ENCODE measurements around the gene COMMD4. TPM values are rescaled to one million over a fixed set of nuclear protein-coding genes. Genes with fewer than 3 reads are reported as not detected.
A peak's percentile ranks its signal among the peaks of the same experiment; 100 is the strongest.

The COMMD4 gene
- total RNA-seq, 2 experiments from 2014 or later: 10.8 to 12.1 TPM

DNA sequence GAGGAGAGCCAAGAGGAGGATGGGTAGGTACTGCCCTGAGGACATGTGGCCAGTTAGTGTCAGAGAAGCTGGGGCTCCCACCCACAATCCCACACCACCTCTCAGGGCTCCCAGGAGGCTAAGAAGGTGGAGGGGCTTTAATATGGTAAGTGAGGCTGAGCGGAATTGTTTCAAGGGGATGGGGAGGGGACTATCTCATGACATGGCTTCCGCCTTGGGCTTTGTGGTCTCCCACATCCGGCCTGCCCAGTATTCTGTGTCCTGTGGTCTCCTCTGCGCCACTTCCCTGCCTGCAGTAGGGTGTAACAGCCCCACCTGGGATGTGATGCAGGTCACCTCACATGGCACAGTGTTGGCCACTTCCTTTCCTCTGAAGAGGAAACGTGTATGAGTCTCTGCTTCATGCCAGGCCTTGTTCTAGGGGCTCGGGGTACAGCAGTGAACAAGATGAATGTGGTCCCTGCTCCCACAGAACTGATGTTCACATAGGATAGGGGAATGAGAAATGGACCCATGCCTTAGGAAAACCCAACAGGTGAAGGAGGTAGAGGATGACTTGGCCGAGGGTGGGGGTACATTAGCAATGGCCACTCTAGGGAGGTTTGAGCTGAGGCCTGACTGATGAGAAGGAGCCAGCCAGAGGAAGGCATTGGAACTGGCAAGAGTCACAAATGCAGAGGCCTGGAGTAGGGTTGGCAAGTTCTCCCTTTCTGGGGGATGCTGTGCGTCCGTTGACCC, 14.2 kb downstream of the COMMD4 start:
- Mint-ChIP-seq H3K27ac (peak overlapping the region; percentile 93), H3K4me3 (peak overlapping the region; percentile 85), H3K9me3 (peaks cover 7% of the 10 kb centered on the region), H3K36me3 (ENCODE audit: low read depth) (peaks cover 17% of the 10 kb centered on the region), H3K27me3 (no peaks in the 10 kb centered on the region), H3K4me1 (ENCODE audit: low read depth) (peaks cover 35% of the 10 kb centered on the region)
- ChIA-PET CTCF (no interaction called here), POLR2A (interaction anchor here (0.8 to 9.6 kb wide), 6 partner anchors 11 to 289 kb away, joined by 3 to 146 read pairs (median 4); partner anchors contain the start of genes COMMD4, MAN2C1 and SIN3A)
- Histone ChIP-seq H3K4me1 (ENCODE audit: insufficient read depth, low read length) (peaks cover 51% of the 10 kb centered on the region), H3K4me3 (ENCODE audit: low read length) (no peak overlapping the region), H3K27ac (ENCODE audit: low read depth in 1 of 2, low read length in 2 of 2) (peak overlapping the region; percentile 48 to 82), H3K36me3 (ENCODE audit: insufficient read depth, low read length) (peaks cover 3% of the 10 kb centered on the region), H3K9me3 (ENCODE audit: control insufficient read depth in 1 of 2, insufficient read depth in 1 of 2, low read length in 2 of 2) (peaks cover 21 to 51% of the 10 kb centered on the region in 2 experiments), H3K27me3 (ENCODE audit: control insufficient read depth in 1 of 2, insufficient read depth in 2 of 2, low read length in 2 of 2) (no peaks in the 10 kb centered on the region)
- DNase-seq: peak; percentile 42 to 93 (median 69)
- peak; percentile 74 for ATAC-seq (ENCODE audit: poor library complexity)
- intact Hi-C loops (cut with DNase I, micrococcal nuclease): loop anchor here in 1 of 2 experiments (1.0 kb wide), 1 partner anchor 18 kb away; the partner anchor contains the start of gene MAN2C1
- TF ChIP-seq, protein P1, sequence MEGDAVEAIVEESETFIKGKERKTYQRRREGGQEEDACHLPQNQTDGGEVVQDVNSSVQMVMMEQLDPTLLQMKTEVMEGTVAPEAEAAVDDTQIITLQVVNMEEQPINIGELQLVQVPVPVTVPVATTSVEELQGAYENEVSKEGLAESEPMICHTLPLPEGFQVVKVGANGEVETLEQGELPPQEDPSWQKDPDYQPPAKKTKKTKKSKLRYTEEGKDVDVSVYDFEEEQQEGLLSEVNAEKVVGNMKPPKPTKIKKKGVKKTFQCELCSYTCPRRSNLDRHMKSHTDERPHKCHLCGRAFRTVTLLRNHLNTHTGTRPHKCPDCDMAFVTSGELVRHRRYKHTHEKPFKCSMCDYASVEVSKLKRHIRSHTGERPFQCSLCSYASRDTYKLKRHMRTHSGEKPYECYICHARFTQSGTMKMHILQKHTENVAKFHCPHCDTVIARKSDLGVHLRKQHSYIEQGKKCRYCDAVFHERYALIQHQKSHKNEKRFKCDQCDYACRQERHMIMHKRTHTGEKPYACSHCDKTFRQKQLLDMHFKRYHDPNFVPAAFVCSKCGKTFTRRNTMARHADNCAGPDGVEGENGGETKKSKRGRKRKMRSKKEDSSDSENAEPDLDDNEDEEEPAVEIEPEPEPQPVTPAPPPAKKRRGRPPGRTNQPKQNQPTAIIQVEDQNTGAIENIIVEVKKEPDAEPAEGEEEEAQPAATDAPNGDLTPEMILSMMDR (IDR thresholded peaks at IDR 0.05): no peak

DNA sequence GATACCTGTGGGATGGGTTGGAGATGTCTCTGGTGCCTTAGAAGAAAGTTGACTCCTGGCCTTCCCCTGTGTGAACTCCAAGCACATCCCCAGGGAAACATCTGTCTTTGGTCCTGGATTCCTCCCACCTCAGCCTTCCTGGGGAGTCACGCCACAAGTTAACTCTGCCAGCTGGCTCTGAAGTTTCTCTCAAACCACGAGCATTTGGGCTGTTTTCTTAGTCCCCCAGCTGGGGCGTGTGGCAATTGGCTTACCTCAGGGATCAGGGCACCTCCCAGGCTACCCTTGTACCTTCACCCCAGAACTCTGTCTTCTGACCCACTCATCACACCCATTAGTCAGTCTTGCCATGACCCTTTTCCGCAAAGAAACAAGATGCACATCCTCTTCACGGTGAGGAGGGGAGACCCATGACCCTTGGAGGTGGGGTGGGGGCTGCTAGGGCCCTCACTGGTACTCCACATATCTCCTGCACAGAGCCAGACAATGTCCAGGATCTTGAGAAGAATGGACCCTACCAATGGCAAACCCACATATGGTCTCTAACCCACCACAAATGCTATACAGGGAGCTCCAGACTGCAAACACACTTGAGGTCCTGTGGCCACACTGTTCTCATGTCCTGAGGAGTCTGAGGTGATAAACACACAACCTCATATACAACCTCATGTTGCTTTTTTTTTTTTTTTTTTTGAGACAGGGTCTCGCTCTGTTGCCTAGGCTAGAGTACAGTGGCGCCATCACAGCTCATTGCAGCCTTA, 14.9 kb downstream of the COMMD4 start:
- H3K4me3 ChIP-seq (ENCODE audit: low read length): no peak overlapping the region
- Mint-ChIP-seq H3K4me3 (peak overlapping the region; percentile 85), H3K9me3 (peaks cover 7% of the 10 kb centered on the region), H3K27me3 (no peaks in the 10 kb centered on the region), H3K27ac (peak overlapping the region; percentile 93), H3K4me1 (ENCODE audit: low read depth) (peaks cover 35% of the 10 kb centered on the region), H3K36me3 (ENCODE audit: low read depth) (peaks cover 19% of the 10 kb centered on the region)
- peaks cover 51% of the 10 kb centered on the region for H3K4me1 ChIP-seq (ENCODE audit: insufficient read depth, low read length)
- ATAC-seq (ENCODE audit: poor library complexity) (no peak), DNase-seq (peak in 2 of 14 experiments; percentile 11 to 42)
- peaks cover 8% of the 10 kb centered on the region for H3K36me3 ChIP-seq (ENCODE audit: insufficient read depth, low read length)
- intact Hi-C loops (cut with DNase I, micrococcal nuclease): loop anchor here in 1 of 2 experiments (1.0 kb wide), 1 partner anchor 18 kb away; the partner anchor contains the start of gene MAN2C1
- H3K9me3 ChIP-seq (ENCODE audit: control insufficient read depth in 1 of 2, insufficient read depth in 1 of 2, low read length in 2 of 2): peaks cover 21 to 51% of the 10 kb centered on the region in 2 experiments
- ChIA-PET POLR2A (interaction anchor here (1.1 to 9.6 kb wide), 5 partner anchors 11 to 289 kb away, joined by 4 to 146 read pairs (median 5); partner anchors contain the start of genes COMMD4, IMP3, MAN2C1 and SIN3A), CTCF (no interaction called here)
- H3K27me3 ChIP-seq (ENCODE audit: control insufficient read depth in 1 of 2, insufficient read depth in 2 of 2, low read length in 2 of 2): no peaks in the 10 kb centered on the region
- peak overlapping the region; percentile 48 to 82 for H3K27ac ChIP-seq (ENCODE audit: low read depth in 1 of 2, low read length in 2 of 2)
- TF ChIP-seq, protein P1 (IDR thresholded peaks at IDR 0.05): no peak

Measured in CD4-positive, alpha-beta T cell (primary cell).